IMR-90 (cell line): ENCODE measurements around the gene IGFBP5. TPM values are rescaled to one million over a fixed set of nuclear protein-coding genes. Genes with fewer than 3 reads are reported as not detected.

Experiments used
- ATAC-seq: fragments of 200-7000 bp; cut with Tn5 transposase; 2 replicates; pipeline ENCODE4 v1.9.1; 2020; ENCODE audit warnings: low read depth, mild to moderate bottlenecking, moderate library complexity
- BruUV-seq: library from RNA; stranded (reverse); fragments of 400-500 nt; replicated peaks from 2 replicates; lab custom pipeline; 2021; lab: Mats Ljungman, UMichigan
- CTCF ChIA-PET: fragments of 300-600 bp; formaldehyde crosslinking; extraction: SDS; loops from one replicate; lab custom pipeline; 2021; ENCODE audit warnings: antibody characterized with exemption; lab: Yijun Ruan, JAX
- POLR2A ChIA-PET: fragments of 300-600 bp; sonication (Branson Sonifier 250); formaldehyde crosslinking; loops from one replicate; lab custom pipeline; 2022; ENCODE audit warnings: antibody characterized with exemption; ENCODE audit not compliant: unreplicated experiment; lab: Charles Lee
- DNase-seq: peaks from one replicate; pipeline ENCODE4 v3.0.0; 2013
- H2AFZ ChIP-seq: replicated peaks from 2 replicates; pipeline ENCODE3; 2013; ENCODE audit warnings: low read length, mild to moderate bottlenecking; ENCODE audit not compliant: poor library complexity
- H2AK5ac ChIP-seq: 2 replicates; pipeline ENCODE4 v1.6.1; 2013; ENCODE audit warnings: low read depth, low read length, inconsistent platforms
- H2AK9ac ChIP-seq: replicated peaks from 2 replicates; pipeline ENCODE3; 2013; ENCODE audit warnings: mild to moderate bottlenecking, low read depth, low read length, moderate library complexity; ENCODE audit not compliant: poor library complexity
- H2BK120ac ChIP-seq: 2 replicates; pipeline ENCODE4 v1.6.1; 2013; ENCODE audit warnings: low read depth, low read length, inconsistent platforms
- H2BK15ac ChIP-seq: 3 replicates; pipeline ENCODE4 v1.6.1; 2013; ENCODE audit warnings: low read depth, low read length, inconsistent platforms
- H2BK20ac ChIP-seq: 2 replicates; pipeline ENCODE4 v1.6.1; 2013; ENCODE audit warnings: low read depth, mild to moderate bottlenecking, inconsistent platforms, low read length, moderate library complexity
- H2BK5ac ChIP-seq: 2 replicates; pipeline ENCODE4 v1.6.1; 2013; ENCODE audit warnings: mild to moderate bottlenecking, low read depth, low read length, inconsistent platforms; ENCODE audit not compliant: poor library complexity, severe bottlenecking
- H3K14ac ChIP-seq: replicated peaks from 2 replicates; pipeline ENCODE4 v1.6.1; 2013; ENCODE audit warnings: low read depth, low read length, inconsistent platforms
- H3K18ac ChIP-seq: 2 replicates; pipeline ENCODE4 v1.6.1; 2013; ENCODE audit warnings: low read depth, low read length, control low read depth
- H3K23ac ChIP-seq: 2 replicates; pipeline ENCODE4 v1.6.1; 2013; ENCODE audit warnings: low read depth, low read length, inconsistent platforms
- H3K27ac ChIP-seq: 2 replicates; pipeline ENCODE4 v1.5.1; 2013; ENCODE audit warnings: mild to moderate bottlenecking, control low read depth, low read length; ENCODE audit not compliant: insufficient read depth
- H3K27me3 ChIP-seq: 2 replicates; pipeline ENCODE4 v1.6.1; 2013; ENCODE audit warnings: low read length; ENCODE audit not compliant: control insufficient read depth, insufficient read depth
- H3K36me3 ChIP-seq: 2 replicates; pipeline ENCODE4 v1.6.1; 2013; ENCODE audit warnings: low read length, mixed read lengths; ENCODE audit not compliant: control insufficient read depth, insufficient read depth
- H3K4ac ChIP-seq: 2 replicates; pipeline ENCODE4 v1.6.1; 2013; ENCODE audit warnings: low read depth, low read length, inconsistent platforms
- H3K4me1 ChIP-seq: 2 replicates; pipeline ENCODE4 v1.6.1; 2013; ENCODE audit warnings: low read length, mixed read lengths; ENCODE audit not compliant: control insufficient read depth, insufficient read depth
- H3K4me2 ChIP-seq: 2 replicates; pipeline ENCODE4 v1.6.1; 2013; ENCODE audit warnings: low read depth, mild to moderate bottlenecking, control low read depth, low read length, moderate library complexity
- H3K4me3 ChIP-seq: 2 replicates; pipeline ENCODE4 v1.5.1; 2013; ENCODE audit warnings: low read depth, mild to moderate bottlenecking, control low read depth, low read length, moderate library complexity; ENCODE audit not compliant: insufficient read depth
- H3K56ac ChIP-seq: 2 replicates; pipeline ENCODE4 v1.6.1; 2013; ENCODE audit warnings: low read length, inconsistent platforms; ENCODE audit not compliant: insufficient read depth; ENCODE audit errors: extremely low read depth
- H3K79me1 ChIP-seq, 2 experiments: 2 replicates each; pipeline ENCODE4 v1.6.1; 2013; ENCODE audit warnings: low read length in 2 of 2, inconsistent platforms in 1 of 2, low read depth in 1 of 2
- H3K9ac ChIP-seq: 2 replicates; pipeline ENCODE4 v1.6.1; 2013; ENCODE audit warnings: low read depth, low read length, control low read depth
- H3K9me1 ChIP-seq: 2 replicates; pipeline ENCODE4 v1.6.1; 2013; ENCODE audit warnings: low read length, inconsistent platforms; ENCODE audit not compliant: insufficient read depth
- H3K9me3 ChIP-seq: 2 replicates; pipeline ENCODE4 v1.6.1; 2013; ENCODE audit warnings: low read length; ENCODE audit not compliant: control insufficient read depth, insufficient read depth
- H4K20me1 ChIP-seq: 2 replicates; pipeline ENCODE4 v1.6.1; 2013; ENCODE audit warnings: low read length, inconsistent platforms; ENCODE audit not compliant: insufficient read depth
- H4K5ac ChIP-seq: 2 replicates; pipeline ENCODE4 v1.6.1; 2013; ENCODE audit warnings: mild to moderate bottlenecking, low read depth, low read length, control low read depth
- H4K8ac ChIP-seq, 2 experiments: 2 replicates each; pipeline ENCODE4 v1.6.1; 2013; ENCODE audit warnings: low read depth in 2 of 2, low read length in 2 of 2, control low read depth in 1 of 2, inconsistent platforms in 1 of 2
- H4K91ac ChIP-seq: 2 replicates; pipeline ENCODE4 v1.6.1; 2013; ENCODE audit warnings: low read depth, low read length, inconsistent platforms; ENCODE audit not compliant: insufficient read depth
- BHLHE40 ChIP-seq: fragments of 150-350 bp; IDR thresholded peaks from 2 replicates; pipeline ENCODE4 v1.6.1; 2016; ENCODE audit warnings: mild to moderate bottlenecking, low read depth, low read length
- CEBPB ChIP-seq: IDR thresholded peaks from 2 replicates; pipeline ENCODE4 v1.6.1; 2012; ENCODE audit warnings: low read depth, low read length, improper control_type of control experiment
- CHD1 ChIP-seq: IDR thresholded peaks from 2 replicates; pipeline ENCODE4 v1.6.1; 2012; ENCODE audit warnings: low read depth, low read length, improper control_type of control experiment
- FOS ChIP-seq: fragments of 150-350 bp; IDR thresholded peaks from 2 replicates; pipeline ENCODE4 v1.6.1; 2016; ENCODE audit warnings: low read depth, low read length
- MAFK ChIP-seq: IDR thresholded peaks from 2 replicates; pipeline ENCODE4 v1.6.1; 2012; ENCODE audit warnings: low read depth, low read length, improper control_type of control experiment
- MAZ ChIP-seq: IDR thresholded peaks from 2 replicates; pipeline ENCODE4 v1.6.1; 2012; ENCODE audit warnings: low read depth, mild to moderate bottlenecking, low read length, improper control_type of control experiment, moderate library complexity, borderline replicate concordance
- MXI1 ChIP-seq: IDR thresholded peaks from 2 replicates; pipeline ENCODE4 v1.6.1; 2012; ENCODE audit warnings: low read depth, mild to moderate bottlenecking, low read length, moderate library complexity, borderline replicate concordance
- NFE2L2 ChIP-seq: fragments of 150-350 bp; IDR thresholded peaks from 2 replicates; pipeline ENCODE4 v1.6.1; 2016; ENCODE audit warnings: low read depth, mild to moderate bottlenecking, low read length
- POLR2A ChIP-seq: IDR thresholded peaks from 2 replicates; pipeline ENCODE4 v1.6.1; 2012; ENCODE audit warnings: mild to moderate bottlenecking, low read depth, low read length
- RCOR1 ChIP-seq: IDR thresholded peaks from 2 replicates; pipeline ENCODE4 v1.6.1; 2012; ENCODE audit warnings: mild to moderate bottlenecking, low read length, improper control_type of control experiment; ENCODE audit not compliant: insufficient replicate concordance
- RFX5 ChIP-seq: IDR thresholded peaks from 2 replicates; pipeline ENCODE4 v1.8.0; 2012; ENCODE audit warnings: low read depth, mild to moderate bottlenecking, low read length, moderate library complexity
- WGBS, 2 experiments: methylation state at CpG; one replicate each; pipeline versions ENCODE4 v1.1.5 to v1.1.7; 2013; ENCODE audit warnings: missing lambda C conversion rate in 2 of 2; ENCODE audit not compliant: insufficient read length in 1 of 2; ENCODE audit errors: extremely low coverage in 2 of 2; 5-methylcytosine and 5-hydroxymethylcytosine counted together
- dilution Hi-C: fragments of 300-500 bp; cut with HindIII; formaldehyde crosslinking; loops from one replicate; pipeline ENCODE4 v1.14.3; 2018; ENCODE audit warnings: low sequenced_read_pairs; ENCODE audit not compliant: unreplicated experiment
- in situ Hi-C: fragments of 300-500 bp; cut with MboI; formaldehyde crosslinking; loops from 3 replicates; pipeline ENCODE4 v1.14.3; 2019; ENCODE audit warnings: low sequenced_read_pairs, inconsistent platforms, mixed read lengths
- intact Hi-C: fragments of 100-400 bp; cut with micrococcal nuclease; formaldehyde crosslinking; loops from 2 replicates; pipeline ENCODE4 v1.10.0; 2022
- polyA plus RNA-seq, 3 experiments: library from polyadenylated mRNA; depleted of rRNA; stranded (reverse); fragments of >200 nt; gene quantifications; 2 replicates each; pipeline ENCODE4 v1.2.3, GENCODE V29; 2012; ENCODE audit warnings: low replicate concordance in 1 of 3
- total RNA-seq: library from RNA; depleted of rRNA; stranded (reverse); fragments of >200 nt; gene quantifications from 2 replicates; pipeline ENCODE4 v1.2.3, GENCODE V29; 2012
- TF ChIP-seq, protein P1 (sequence below): fragments of 150-350 bp; IDR thresholded peaks from 2 replicates; pipeline ENCODE4 v1.6.1; 2016; ENCODE audit warnings: low read depth, mild to moderate bottlenecking, low read length, moderate library complexity, borderline replicate concordance
- TF ChIP-seq, protein P2 (sequence below): conservative IDR thresholded peaks from 2 replicates; pipeline ENCODE4 v1.5.1; 2012; ENCODE audit warnings: mild to moderate bottlenecking, low read depth, low read length, improper control_type of control experiment

Gene IGFBP5
- total and polyA plus RNA-seq, 2 of the 4 experiments (the other 2 are of a cell fraction): 392 to 1,339 TPM

GRCh38 chr2:216696751-216697560, 1.6 kb upstream of the IGFBP5 start:
- 94% methylated on average over 2 of the region's 7 CpGs; no CpG with 5 or more reads in 1 of the 2 experiments for WGBS, 2 experiments
- BruUV-seq: no TSS peak
- Histone ChIP-seq H2AFZ (peak overlapping the region; percentile 58), H4K91ac (peak overlapping the region; percentile 98), H2BK120ac (peak overlapping the region; percentile 97), H4K8ac (peak overlapping the region; percentile 62 to 89), H3K4me3 (no peak overlapping the region), H4K20me1 (peaks cover 33% of the 10 kb centered on the region), H3K14ac (peak overlapping the region; percentile 94), H2BK20ac (peak overlapping the region; percentile 99), H3K79me1 (peaks cover 5 to 32% of the 10 kb centered on the region in 2 experiments; a peak in 3 of 4 replicates), H3K23ac (peak overlapping the region; percentile 82; the same call in 1 of the 2 replicates), H3K56ac (peak overlapping the region; percentile 85), H3K36me3 (peaks cover 21% of the 10 kb centered on the region), H3K27me3 (no peaks in the 10 kb centered on the region), H3K9me3 (no peaks in the 10 kb centered on the region), H2BK5ac (peak overlapping the region; percentile 77), H3K18ac (peak overlapping the region; percentile 98), H2AK5ac (peak overlapping the region; percentile 97), H2BK15ac (peak overlapping the region; percentile 88), H3K4ac (peak overlapping the region; percentile 96), H3K9ac (peak overlapping the region; percentile 91), H3K4me2 (peak overlapping the region; percentile 55), H3K9me1 (peaks cover 6% of the 10 kb centered on the region; the same call in 1 of the 2 replicates), H3K27ac (peak overlapping the region; percentile 94), H3K4me1 (peaks cover 26% of the 10 kb centered on the region), H2AK9ac (peak overlapping the region; percentile 20), H4K5ac (peak overlapping the region; percentile 97)
- intact Hi-C loops: loop anchor here (2.0 to 10.0 kb wide), 7 partner anchors 295 to 1060 kb away; no protein-coding TSS in a partner anchor
- dilution Hi-C loops: loop anchor here (25.0 kb wide), 2 partner anchors 465 to 815 kb away; no protein-coding TSS in a partner anchor
- DNase-seq: peak; percentile 71
- ChIA-PET POLR2A (interaction anchor here (1.4 to 2.1 kb wide), 3 partner anchors 408 to 813 kb away, joined by 4 to 13 read pairs (median 9); no protein-coding TSS in a partner anchor), CTCF (interaction anchor here (1.0 to 2.2 kb wide), 4 partner anchors 15 to 814 kb away, joined by 3 to 8 read pairs (median 6); no protein-coding TSS in a partner anchor)
- peak; percentile 18 for ATAC-seq
- in situ Hi-C loops: loop anchor here (10.0 kb wide), 3 partner anchors 358 to 588 kb away; no protein-coding TSS in a partner anchor
- TF ChIP-seq MAZ: no peak
- TF ChIP-seq RFX5: no peak
- no peak for TF ChIP-seq POLR2A
- TF ChIP-seq CHD1: no peak
- no peak for TF ChIP-seq FOS
- no peak for TF ChIP-seq BHLHE40
- TF ChIP-seq RCOR1: no peak
- no peak for TF ChIP-seq MAFK
- TF ChIP-seq, protein P1, sequence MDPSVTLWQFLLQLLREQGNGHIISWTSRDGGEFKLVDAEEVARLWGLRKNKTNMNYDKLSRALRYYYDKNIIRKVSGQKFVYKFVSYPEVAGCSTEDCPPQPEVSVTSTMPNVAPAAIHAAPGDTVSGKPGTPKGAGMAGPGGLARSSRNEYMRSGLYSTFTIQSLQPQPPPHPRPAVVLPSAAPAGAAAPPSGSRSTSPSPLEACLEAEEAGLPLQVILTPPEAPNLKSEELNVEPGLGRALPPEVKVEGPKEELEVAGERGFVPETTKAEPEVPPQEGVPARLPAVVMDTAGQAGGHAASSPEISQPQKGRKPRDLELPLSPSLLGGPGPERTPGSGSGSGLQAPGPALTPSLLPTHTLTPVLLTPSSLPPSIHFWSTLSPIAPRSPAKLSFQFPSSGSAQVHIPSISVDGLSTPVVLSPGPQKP: no peak
- TF ChIP-seq CEBPB: no peak
- TF ChIP-seq, protein P2, sequence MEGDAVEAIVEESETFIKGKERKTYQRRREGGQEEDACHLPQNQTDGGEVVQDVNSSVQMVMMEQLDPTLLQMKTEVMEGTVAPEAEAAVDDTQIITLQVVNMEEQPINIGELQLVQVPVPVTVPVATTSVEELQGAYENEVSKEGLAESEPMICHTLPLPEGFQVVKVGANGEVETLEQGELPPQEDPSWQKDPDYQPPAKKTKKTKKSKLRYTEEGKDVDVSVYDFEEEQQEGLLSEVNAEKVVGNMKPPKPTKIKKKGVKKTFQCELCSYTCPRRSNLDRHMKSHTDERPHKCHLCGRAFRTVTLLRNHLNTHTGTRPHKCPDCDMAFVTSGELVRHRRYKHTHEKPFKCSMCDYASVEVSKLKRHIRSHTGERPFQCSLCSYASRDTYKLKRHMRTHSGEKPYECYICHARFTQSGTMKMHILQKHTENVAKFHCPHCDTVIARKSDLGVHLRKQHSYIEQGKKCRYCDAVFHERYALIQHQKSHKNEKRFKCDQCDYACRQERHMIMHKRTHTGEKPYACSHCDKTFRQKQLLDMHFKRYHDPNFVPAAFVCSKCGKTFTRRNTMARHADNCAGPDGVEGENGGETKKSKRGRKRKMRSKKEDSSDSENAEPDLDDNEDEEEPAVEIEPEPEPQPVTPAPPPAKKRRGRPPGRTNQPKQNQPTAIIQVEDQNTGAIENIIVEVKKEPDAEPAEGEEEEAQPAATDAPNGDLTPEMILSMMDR: peak; percentile 83
- no peak for TF ChIP-seq MXI1
- no peak for TF ChIP-seq NFE2L2
